Karpas-422 (cell line): ENCODE results near the gene NEU2. TPM values are rescaled to one million over a fixed set of nuclear protein-coding genes. Genes with fewer than 3 reads are reported as not detected.
"Not testable (repeated sequence)": the region's sequence is repeated elsewhere in the genome, so short reads cannot be mapped to it uniquely, and the experiment has no call there.

Experiments used
- DNase-seq: peaks from one replicate; pipeline ENCODE4 v3.0.0-alpha.2; 2015
- H2AFZ ChIP-seq: fragments of 200-600 bp; sonication (generic); 2 replicates; pipeline ENCODE4 v1.6.1; 2014; ENCODE audit warnings: antibody characterized with exemption, low read length, mixed read lengths
- H3K27ac ChIP-seq: fragments of 200-600 bp; sonication (generic); 2 replicates; pipeline ENCODE4 v1.5.1; 2014; ENCODE audit warnings: mild to moderate bottlenecking, low read length, moderate library complexity
- H3K27me3 ChIP-seq: fragments of 200-600 bp; sonication (generic); 2 replicates; pipeline ENCODE4 v1.6.1; 2014; ENCODE audit warnings: low read length, mixed read lengths
- H3K36me3 ChIP-seq: fragments of 200-600 bp; sonication (generic); 2 replicates; pipeline ENCODE4 v1.6.1; 2014; ENCODE audit warnings: low read length, mixed read lengths; ENCODE audit not compliant: insufficient read depth
- H3K4me1 ChIP-seq: fragments of 200-600 bp; sonication (generic); 2 replicates; pipeline ENCODE4 v1.6.1; 2014; ENCODE audit warnings: mild to moderate bottlenecking, low read length, mixed read lengths
- H3K4me2 ChIP-seq: fragments of 200-600 bp; sonication (generic); 2 replicates; pipeline ENCODE4 v1.6.1; 2014; ENCODE audit warnings: low read length, low read depth, mild to moderate bottlenecking; ENCODE audit not compliant: poor library complexity, severe bottlenecking
- H3K4me3 ChIP-seq: fragments of 200-600 bp; sonication (generic); 2 replicates; pipeline ENCODE4 v1.5.1; 2014; ENCODE audit warnings: mild to moderate bottlenecking, antibody characterized with exemption, low read length, mixed read lengths
- H3K79me2 ChIP-seq: fragments of 200-600 bp; sonication (generic); 2 replicates; pipeline ENCODE4 v1.6.1; 2014; ENCODE audit warnings: mild to moderate bottlenecking, low read length, mixed read lengths
- H3K9ac ChIP-seq: fragments of 200-600 bp; sonication (generic); 2 replicates; pipeline ENCODE4 v1.6.0; 2014; ENCODE audit warnings: low read length
- H3K9me2 ChIP-seq: fragments of 200-600 bp; sonication (generic), shearing (Covaris generic); replicated peaks from 2 replicates; pipeline ENCODE4 v1.6.0; 2014; ENCODE audit warnings: mild to moderate bottlenecking, low read length, moderate library complexity; ENCODE audit not compliant: insufficient read depth
- H3K9me3 ChIP-seq: fragments of 300-700, 200-600 bp; sonication (generic); 2 replicates; pipeline ENCODE4 v1.6.1; 2014; ENCODE audit warnings: low read length, mixed read lengths
- H4K20me1 ChIP-seq: fragments of 200-600 bp; sonication (generic); 2 replicates; pipeline ENCODE4 v1.6.1; 2014; ENCODE audit warnings: mild to moderate bottlenecking, antibody characterized with exemption, low read length, low read depth; ENCODE audit not compliant: insufficient read depth
- total RNA-seq: library from RNA; depleted of rRNA; stranded (reverse); fragments of >200 nt; shearing (Covaris generic); gene quantifications from 2 replicates; pipeline ENCODE4 v1.2.3, GENCODE V29; 2014; ENCODE audit warnings: low replicate concordance

The NEU2 gene
- total RNA-seq, 1 experiment from 2014 or later: not detected

- Histone ChIP-seq H3K4me1 (no peaks in the 10 kb centered on the region), H3K9me3 (no peaks in the 10 kb centered on the region), H3K4me2 (no peak within 1 kb of the TSS), H3K9ac (no peak within 1 kb of the TSS), H3K4me3 (no peak within 1 kb of the TSS), H3K27me3 (no peaks in the 10 kb centered on the region), H3K27ac (no peak within 1 kb of the TSS), H2AFZ (no peak within 1 kb of the TSS), H3K79me2 (no peaks in the 10 kb centered on the region), H3K9me2 (no peaks in the 10 kb centered on the region), H4K20me1 (no peaks in the 10 kb centered on the region), H3K36me3 (no peaks in the 10 kb centered on the region)
- DNase-seq: no peak
These were observed 19.4 kb upstream of the NEU2 start, which contains the start of gene NGEF for GRCh38 chr2:233013027-233013461. NGEF (minus strand) TSS chr2:233013256; CDS start chr2:232974890, 38,366 bp downstream.

GRCh38 chr2:233013650-233014049 lies 18.8 kb upstream of the NEU2 start:
- no peaks in the 10 kb centered on the region for H3K4me1 ChIP-seq

GRCh38 chr2:233015019-233015645 lies 17.3 kb upstream of the NEU2 start:
- Histone ChIP-seq H3K4me1 (no peaks in the 10 kb centered on the region), H3K79me2 (no peaks in the 10 kb centered on the region), H3K27me3 (no peaks in the 10 kb centered on the region), H3K4me3 (no peak overlapping the region), H4K20me1 (no peaks in the 10 kb centered on the region), H3K36me3 (no peaks in the 10 kb centered on the region), H3K9me2 (no peaks in the 10 kb centered on the region), H2AFZ (no peak overlapping the region), H3K9ac (no peak overlapping the region), H3K9me3 (no peaks in the 10 kb centered on the region), H3K27ac (no peak overlapping the region), H3K4me2 (no peak overlapping the region)
- no peak for DNase-seq

More at GRCh38 chr2:233013650-233014049, 18.8 kb upstream of the NEU2 start:
- DNase-seq: no peak
- no peaks in the 10 kb centered on the region for H3K36me3 ChIP-seq
- no peaks in the 10 kb centered on the region for H3K9me3 ChIP-seq
- no peak overlapping the region for H3K4me3 ChIP-seq
- H3K27me3 ChIP-seq: no peaks in the 10 kb centered on the region
- H2AFZ ChIP-seq: no peak overlapping the region
- H4K20me1 ChIP-seq: no peaks in the 10 kb centered on the region
- no peak overlapping the region for H3K27ac ChIP-seq
- no peak overlapping the region for H3K4me2 ChIP-seq
- H3K9me2 ChIP-seq: no peaks in the 10 kb centered on the region
- H3K79me2 ChIP-seq: no peaks in the 10 kb centered on the region
- H3K9ac ChIP-seq: no peak overlapping the region

GRCh38 chr2:233017947-233018346 lies 14.5 kb upstream of the NEU2 start:
- Histone ChIP-seq H4K20me1 (no peaks in the 10 kb centered on the region), H3K79me2 (no peaks in the 10 kb centered on the region), H3K27ac (no peak overlapping the region), H3K36me3 (no peaks in the 10 kb centered on the region), H2AFZ (no peak overlapping the region), H3K9me3 (no peaks in the 10 kb centered on the region), H3K9me2 (no peaks in the 10 kb centered on the region), H3K4me2 (no peak overlapping the region), H3K4me1 (no peaks in the 10 kb centered on the region), H3K27me3 (no peaks in the 10 kb centered on the region), H3K4me3 (no peak overlapping the region), H3K9ac (no peak overlapping the region)
- DNase-seq: no peak

- not testable (repeated sequence) for H3K4me1 ChIP-seq, H3K9me2 ChIP-seq, H3K27me3 ChIP-seq, H3K9ac ChIP-seq, H2AFZ ChIP-seq, H3K27ac ChIP-seq, DNase-seq, H3K4me2 ChIP-seq, H3K4me3 ChIP-seq, H3K79me2 ChIP-seq, H4K20me1 ChIP-seq, H3K36me3 ChIP-seq, H3K9me3 ChIP-seq
These were observed 12.9 kb upstream of the NEU2 start for GRCh38 chr2:233019610-233020009.

GRCh38 chr2:233020454-233020853 lies 12.0 kb upstream of the NEU2 start:
- H3K9me2 ChIP-seq: no peaks in the 10 kb centered on the region
- no peaks in the 10 kb centered on the region for H3K4me1 ChIP-seq
- H2AFZ ChIP-seq: no peak overlapping the region
- no peak overlapping the region for H3K4me2 ChIP-seq
- no peak for DNase-seq
- H3K9me3 ChIP-seq: no peaks in the 10 kb centered on the region
- H3K79me2 ChIP-seq: no peaks in the 10 kb centered on the region
- no peaks in the 10 kb centered on the region for H4K20me1 ChIP-seq
- H3K4me3 ChIP-seq: no peak overlapping the region
- H3K9ac ChIP-seq: no peak overlapping the region
- no peaks in the 10 kb centered on the region for H3K27me3 ChIP-seq
- H3K27ac ChIP-seq: no peak overlapping the region
- no peaks in the 10 kb centered on the region for H3K36me3 ChIP-seq

- H3K36me3 ChIP-seq: no peaks in the 10 kb centered on the region
- no peaks in the 10 kb centered on the region for H3K27me3 ChIP-seq
- no peaks in the 10 kb centered on the region for H3K79me2 ChIP-seq
- H3K4me1 ChIP-seq: no peaks in the 10 kb centered on the region
- no peak for DNase-seq
- H3K9ac ChIP-seq: no peak overlapping the region
- H2AFZ ChIP-seq: no peak overlapping the region
- H3K4me2 ChIP-seq: no peak overlapping the region
- H3K27ac ChIP-seq: no peak overlapping the region
- H4K20me1 ChIP-seq: no peaks in the 10 kb centered on the region
- no peaks in the 10 kb centered on the region for H3K9me2 ChIP-seq
- no peak overlapping the region for H3K4me3 ChIP-seq
- no peaks in the 10 kb centered on the region for H3K9me3 ChIP-seq
These were observed 10.7 kb upstream of the NEU2 start for GRCh38 chr2:233021771-233022170.

GRCh38 chr2:233022561-233022960 lies 9.9 kb upstream of the NEU2 start:
- no peaks in the 10 kb centered on the region for H4K20me1 ChIP-seq
- H3K4me3 ChIP-seq: no peak overlapping the region
- H3K27me3 ChIP-seq: no peaks in the 10 kb centered on the region
- H3K9me2 ChIP-seq: no peaks in the 10 kb centered on the region
- H2AFZ ChIP-seq: no peak overlapping the region
- DNase-seq: no peak
- H3K9me3 ChIP-seq: no peaks in the 10 kb centered on the region
- H3K9ac ChIP-seq: no peak overlapping the region
- H3K4me2 ChIP-seq: no peak overlapping the region
- no peaks in the 10 kb centered on the region for H3K79me2 ChIP-seq
- no peaks in the 10 kb centered on the region for H3K4me1 ChIP-seq
- no peak overlapping the region for H3K27ac ChIP-seq
- H3K36me3 ChIP-seq: no peaks in the 10 kb centered on the region
